Sigmoid colon (tissue), 7 donors: ENCODE results near the gene GNB3. TPM values are rescaled to one million over a fixed set of nuclear protein-coding genes. Genes with fewer than 3 reads are reported as not detected.
A peak's percentile ranks its signal among the peaks of the same experiment; 100 is the strongest.

Experiments
- DNase-seq: peaks from one replicate; pipeline ENCODE4 v3.0.0-alpha.2; 2019
- H3K27ac ChIP-seq, 4 donors: fragments of 200-600 bp; sonication (generic); one replicate each; pipeline ENCODE4 v1.5.1; 2016 to 2019; ENCODE audit warnings: mild to moderate bottlenecking in 1 of 4
- H3K27me3 ChIP-seq, 3 donors: fragments of 200-600 bp; sonication (generic); one replicate each; pipeline ENCODE4 v1.5.1; 2019; ENCODE audit warnings: mild to moderate bottlenecking in 1 of 3
- H3K36me3 ChIP-seq, 4 donors: fragments of 200-600 bp; sonication (generic); one replicate each; pipeline ENCODE4 v1.5.1; 2016 to 2019
- H3K4me1 ChIP-seq, 4 donors: fragments of 200-600 bp; sonication (generic); one replicate each; pipeline ENCODE4 v1.5.1; 2017 to 2019
- H3K4me3 ChIP-seq, 4 donors: fragments of 200-600 bp; sonication (generic); one replicate each; pipeline ENCODE4 v1.5.1; 2017 to 2019; ENCODE audit warnings: mild to moderate bottlenecking in 2 of 4, moderate library complexity in 1 of 4
- H3K9me3 ChIP-seq, 4 donors: fragments of 200-600 bp in 3 of 4; sonication (generic) in 3 of 4; one replicate each; pipeline versions ENCODE4 v1.5.1 to v1.6.1; 2013 to 2019
- EP300 ChIP-seq, 4 donors: sonication (generic); formaldehyde crosslinking; IDR thresholded peaks; one replicate each; pipeline ENCODE4 v1.6.1; 2017; ENCODE audit warnings: antibody characterized with exemption in 4 of 4
- POLR2A ChIP-seq, 2 donors: fragments of 450-650 bp; IDR thresholded peaks; one replicate each; pipeline ENCODE4 v1.6.1; 2016; ENCODE audit warnings: antibody characterized with exemption in 2 of 2, mild to moderate bottlenecking in 2 of 2, moderate library complexity in 2 of 2
- POLR2AphosphoS5 ChIP-seq, 4 donors: sonication (generic); formaldehyde crosslinking; IDR thresholded peaks; one replicate each; pipeline ENCODE4 v1.6.1; 2017; ENCODE audit warnings: antibody characterized with exemption in 4 of 4
- WGBS, 2 donors: extraction: QIAGEN DNeasy Blood & Tissue Kit; methylation state at CpG; one replicate each; pipeline ENCODE4 v1.1.7; 2013; 5-methylcytosine and 5-hydroxymethylcytosine counted together
- intact Hi-C: fragments of 100-400 bp; cut with DNase I; formaldehyde crosslinking; loops from one replicate; pipeline ENCODE4 v1.15.1; 2023
- polyA plus RNA-seq, 3 donors: library from polyadenylated mRNA; stranded (reverse); fragments of 200-250 nt; gene quantifications; one replicate each; pipeline ENCODE4 v1.2.3, GENCODE V29; 2013
- total RNA-seq, 4 donors: library from RNA; depleted of rRNA; stranded (reverse); fragments of >200 nt; gene quantifications; one replicate each; pipeline ENCODE4 v1.1.0, GENCODE V29; 2016
- TF ChIP-seq, protein P1 (sequence below), 4 experiments: fragments of 450-650 bp in 3 of 4; fragments of 200-600 bp in 1 of 4; IDR thresholded peaks; one replicate each; pipeline ENCODE4 v1.5.1; 2016 to 2019; ENCODE audit warnings: antibody characterized with exemption in 4 of 4, mild to moderate bottlenecking in 3 of 4, moderate library complexity in 2 of 4
- donor health status: healthy with polysubstance abuse.
- donor health status: Bipolar disorder and iron deficiency.
- donor health status: healthy.

The GNB3 gene
- total and polyA plus RNA-seq, 7 donors: 0.36 to 8.9 (median 1.2) TPM

DNA sequence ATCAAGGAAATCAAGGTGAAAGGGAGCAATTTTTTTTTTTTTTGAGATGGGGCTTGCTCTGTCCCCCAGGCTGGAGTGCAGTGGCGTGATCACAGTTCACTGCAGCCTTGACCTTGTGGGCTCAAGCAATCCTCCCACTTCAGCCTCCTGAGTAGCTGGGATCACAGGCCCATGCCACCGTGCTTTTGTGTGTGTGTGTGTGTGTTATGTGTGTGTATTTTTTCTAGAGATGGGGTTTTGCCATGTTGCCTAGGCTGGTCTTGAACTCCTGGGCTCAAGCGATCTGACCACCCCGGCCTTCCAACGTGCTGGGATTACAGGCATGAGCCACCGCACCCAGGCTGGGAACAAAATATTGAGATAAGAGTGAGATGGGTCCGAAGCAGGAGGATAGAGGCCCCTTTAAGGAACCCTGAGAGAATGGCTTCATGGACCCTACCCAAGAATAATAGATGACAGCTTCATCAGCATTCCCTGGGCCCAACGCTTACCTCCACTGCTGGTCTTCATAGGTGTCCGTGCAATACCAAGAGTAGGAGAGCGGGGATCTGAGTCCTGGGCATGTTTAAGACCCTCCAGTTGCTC, 9.3 kb downstream of the GNB3 start:
- H3K4me1 ChIP-seq: peaks cover 0 to 22% (median 15%) of the 10 kb centered on the region in 4 donors
- no peak for TF ChIP-seq EP300 (IDR thresholded peaks at IDR 0.05)
- TF ChIP-seq, protein P1, sequence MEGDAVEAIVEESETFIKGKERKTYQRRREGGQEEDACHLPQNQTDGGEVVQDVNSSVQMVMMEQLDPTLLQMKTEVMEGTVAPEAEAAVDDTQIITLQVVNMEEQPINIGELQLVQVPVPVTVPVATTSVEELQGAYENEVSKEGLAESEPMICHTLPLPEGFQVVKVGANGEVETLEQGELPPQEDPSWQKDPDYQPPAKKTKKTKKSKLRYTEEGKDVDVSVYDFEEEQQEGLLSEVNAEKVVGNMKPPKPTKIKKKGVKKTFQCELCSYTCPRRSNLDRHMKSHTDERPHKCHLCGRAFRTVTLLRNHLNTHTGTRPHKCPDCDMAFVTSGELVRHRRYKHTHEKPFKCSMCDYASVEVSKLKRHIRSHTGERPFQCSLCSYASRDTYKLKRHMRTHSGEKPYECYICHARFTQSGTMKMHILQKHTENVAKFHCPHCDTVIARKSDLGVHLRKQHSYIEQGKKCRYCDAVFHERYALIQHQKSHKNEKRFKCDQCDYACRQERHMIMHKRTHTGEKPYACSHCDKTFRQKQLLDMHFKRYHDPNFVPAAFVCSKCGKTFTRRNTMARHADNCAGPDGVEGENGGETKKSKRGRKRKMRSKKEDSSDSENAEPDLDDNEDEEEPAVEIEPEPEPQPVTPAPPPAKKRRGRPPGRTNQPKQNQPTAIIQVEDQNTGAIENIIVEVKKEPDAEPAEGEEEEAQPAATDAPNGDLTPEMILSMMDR (IDR thresholded peaks at IDR 0.05): no peak
- no peak for TF ChIP-seq POLR2AphosphoS5 (IDR thresholded peaks at IDR 0.05)
- TF ChIP-seq POLR2A (IDR thresholded peaks at IDR 0.05): no peak
- no peak overlapping the region for H3K4me3 ChIP-seq
- DNase-seq: no peak
- intact Hi-C loops: no loop called here
- 86 to 87% methylated on average over 10 of the region's 10 CpGs for WGBS, 2 donors
- H3K27ac ChIP-seq: no peak overlapping the region
- peaks cover 0 to 37% (median 4%) of the 10 kb centered on the region in 4 donors for H3K36me3 ChIP-seq
- no peaks in the 10 kb centered on the region for H3K9me3 ChIP-seq
- no peaks in the 10 kb centered on the region for H3K27me3 ChIP-seq

DNA sequence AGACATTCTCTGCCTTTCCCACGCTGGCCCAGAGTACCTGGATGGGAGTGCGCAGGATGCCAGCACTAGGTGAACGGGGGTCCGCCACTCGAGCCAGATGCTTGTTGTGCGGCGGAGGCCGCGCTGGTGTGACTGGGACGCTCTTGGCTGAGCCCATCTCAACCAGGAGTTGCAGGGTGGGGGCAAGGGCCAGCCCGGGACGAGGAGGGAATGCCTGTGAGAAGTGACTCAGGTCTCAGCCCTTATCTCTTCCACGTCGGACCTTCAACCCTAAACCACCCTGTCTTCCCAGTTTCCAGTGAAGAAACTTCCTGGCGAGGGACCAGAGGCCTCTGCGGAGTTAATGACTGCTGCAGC, 10.0 kb downstream of the GNB3 start:
- WGBS, 2 donors: 15 to 36% methylated on average over 16 of the region's 16 CpGs
- peak overlapping the region in 3 of 4 donors; percentile 59 to 74 (median 70) for H3K4me3 ChIP-seq
- peaks cover 2 to 37% (median 5%) of the 10 kb centered on the region in 4 donors for H3K36me3 ChIP-seq
- H3K27me3 ChIP-seq: no peaks in the 10 kb centered on the region
- no peak for TF ChIP-seq POLR2A (IDR thresholded peaks at IDR 0.05)
- TF ChIP-seq, protein P1 (IDR thresholded peaks at IDR 0.05): no peak
- no peak for TF ChIP-seq EP300 (IDR thresholded peaks at IDR 0.05)
- no peak for TF ChIP-seq POLR2AphosphoS5 (IDR thresholded peaks at IDR 0.05)
- no peak for DNase-seq
- intact Hi-C loops: no loop called here
- H3K4me1 ChIP-seq: peaks cover 0 to 22% (median 15%) of the 10 kb centered on the region in 4 donors
- H3K27ac ChIP-seq: peak overlapping the region; percentile 91 to 99 (median 96)
- no peaks in the 10 kb centered on the region for H3K9me3 ChIP-seq

DNA sequence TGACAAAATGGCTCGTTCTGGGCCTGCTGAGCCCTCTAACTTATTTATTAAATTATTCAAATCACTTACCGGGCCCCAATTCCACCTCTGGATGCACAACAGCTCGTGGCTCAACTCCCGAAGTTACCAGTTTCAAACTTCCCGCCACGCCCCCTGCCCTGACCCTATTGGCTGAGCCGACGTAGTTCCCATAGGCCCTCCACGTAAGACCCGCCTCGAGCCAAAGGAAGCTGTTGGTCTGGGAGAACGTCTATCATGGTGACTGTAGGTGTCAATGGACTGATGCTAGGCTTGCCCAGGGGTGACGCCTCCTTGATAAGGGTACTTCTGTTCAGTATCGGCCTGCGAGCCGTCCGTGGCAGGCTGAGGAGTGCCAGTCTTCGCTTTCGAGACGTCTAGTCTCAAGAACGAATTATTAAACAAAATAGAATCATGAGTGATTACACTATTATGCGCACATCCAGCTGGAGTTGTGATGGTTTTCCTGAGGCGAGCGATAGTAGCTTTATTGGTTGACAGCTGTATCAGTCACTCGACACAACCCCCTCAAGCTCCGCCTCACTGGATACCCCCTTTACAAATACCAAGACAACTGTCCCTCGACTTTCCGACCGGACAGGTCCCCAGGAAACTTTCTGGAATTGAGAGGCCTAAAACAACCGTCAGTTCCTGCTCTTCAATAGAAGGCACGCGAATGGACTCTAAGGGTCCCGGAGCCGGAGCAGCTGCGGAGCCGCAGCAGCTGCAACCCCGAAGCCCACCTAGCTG, 10.6 kb downstream of the GNB3 start, which contains the start of gene CDCA3:
TSS of gene CDCA3 (minus strand) at position 134 of the 768 bp plus-strand sequence. CDS start 334 bp downstream, outside the sequence.
- Histone ChIP-seq H3K4me3 (peak within 1 kb of the TSS; percentile 59 to 74 (median 68)), H3K27ac (peak within 1 kb of the TSS; percentile 91 to 99 (median 96)), H3K9me3 (no peaks in the 10 kb centered on the region), H3K27me3 (no peaks in the 10 kb centered on the region), H3K4me1 (peaks cover 0 to 22% (median 15%) of the 10 kb centered on the region in 4 donors), H3K36me3 (peaks cover 7 to 37% (median 10%) of the 10 kb centered on the region in 4 donors)
- intact Hi-C loops: no loop called here
- peak; percentile 99 for DNase-seq
- 0 to 1% methylated on average over 37 of the region's 37 CpGs for WGBS, 2 donors
- no peak for TF ChIP-seq EP300 (IDR thresholded peaks at IDR 0.05)
- peak; percentile 78 to 96 (median 94) for TF ChIP-seq POLR2AphosphoS5 (IDR thresholded peaks at IDR 0.05)
- TF ChIP-seq, protein P1 (IDR thresholded peaks at IDR 0.05): no peak
- TF ChIP-seq POLR2A (IDR thresholded peaks at IDR 0.05): peak; percentile 36 to 82

DNA sequence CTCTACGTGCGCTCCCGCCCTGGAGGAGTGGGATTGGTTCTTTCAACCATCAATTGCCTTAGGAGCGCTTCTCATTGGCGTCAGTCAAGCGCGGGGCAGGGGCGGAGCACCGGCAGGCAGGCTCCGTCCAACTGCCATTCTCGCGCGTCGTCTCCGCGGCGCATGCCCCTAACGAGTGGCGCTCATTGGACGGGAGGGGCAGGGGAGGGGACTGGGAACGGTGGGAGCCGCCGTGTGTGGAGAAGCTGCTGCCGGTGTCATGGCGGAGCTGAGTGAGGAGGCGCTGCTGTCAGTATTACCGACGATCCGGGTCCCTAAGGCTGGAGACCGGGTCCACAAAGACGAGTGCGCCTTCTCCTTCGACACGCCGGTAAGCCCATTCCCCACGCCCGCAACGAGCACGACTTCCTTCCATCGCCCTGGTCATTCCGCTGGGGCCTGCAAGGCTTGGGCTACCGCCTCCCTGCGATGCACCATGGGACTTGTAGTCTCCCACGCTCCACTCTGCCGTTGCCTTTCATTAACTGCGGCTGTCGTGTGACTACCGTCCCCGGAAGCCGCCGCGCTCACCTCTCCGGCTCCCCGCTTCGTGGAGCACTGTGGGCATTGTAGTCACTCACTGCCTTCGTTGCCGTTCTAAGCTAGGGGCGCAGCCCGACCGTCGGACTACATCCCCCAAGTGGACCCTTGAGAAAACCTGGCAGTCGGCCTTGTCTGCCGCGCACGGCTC, 11.4 kb downstream of the GNB3 start, which contains the start of gene USP5:
TSS of gene USP5 (plus strand) at position 230 of the 730 bp plus-strand sequence. CDS start at position 260, 30 bp downstream.
- Histone ChIP-seq H3K4me1 (peaks cover 0 to 22% (median 15%) of the 10 kb centered on the region in 4 donors), H3K27ac (peak within 1 kb of the TSS; percentile 91 to 99 (median 96)), H3K9me3 (no peaks in the 10 kb centered on the region), H3K4me3 (peak within 1 kb of the TSS; percentile 59 to 74 (median 68)), H3K27me3 (no peaks in the 10 kb centered on the region), H3K36me3 (peaks cover 15 to 37% (median 17%) of the 10 kb centered on the region in 4 donors)
- DNase-seq: peak; percentile 100
- WGBS, 2 donors: 0 to 1% methylated on average over 65 of the region's 65 CpGs
- TF ChIP-seq POLR2A (IDR thresholded peaks at IDR 0.05) (peak in 1 of 2 donors; percentile 20), EP300 (IDR thresholded peaks at IDR 0.05) (no peak), POLR2AphosphoS5 (IDR thresholded peaks at IDR 0.05) (peak in 3 of 4 donors; percentile 72 to 75 (median 75))
- TF ChIP-seq, protein P1 (IDR thresholded peaks at IDR 0.05): no peak
- intact Hi-C loops: no loop called here
